NCI-H128 (cell line): Measurements from ENCODE around the gene R3HCC1L.
"Not testable (repeated sequence)": the region's sequence is repeated elsewhere in the genome, so short reads cannot be mapped to it uniquely, and the experiment has no call there.

ENCODE experiments used
- DNase-seq: peaks from one replicate; lab custom pipeline; 2025; ENCODE audit not compliant: unreplicated experiment; lab: John Stamatoyannopoulos, UW

Gene R3HCC1L

DNA sequence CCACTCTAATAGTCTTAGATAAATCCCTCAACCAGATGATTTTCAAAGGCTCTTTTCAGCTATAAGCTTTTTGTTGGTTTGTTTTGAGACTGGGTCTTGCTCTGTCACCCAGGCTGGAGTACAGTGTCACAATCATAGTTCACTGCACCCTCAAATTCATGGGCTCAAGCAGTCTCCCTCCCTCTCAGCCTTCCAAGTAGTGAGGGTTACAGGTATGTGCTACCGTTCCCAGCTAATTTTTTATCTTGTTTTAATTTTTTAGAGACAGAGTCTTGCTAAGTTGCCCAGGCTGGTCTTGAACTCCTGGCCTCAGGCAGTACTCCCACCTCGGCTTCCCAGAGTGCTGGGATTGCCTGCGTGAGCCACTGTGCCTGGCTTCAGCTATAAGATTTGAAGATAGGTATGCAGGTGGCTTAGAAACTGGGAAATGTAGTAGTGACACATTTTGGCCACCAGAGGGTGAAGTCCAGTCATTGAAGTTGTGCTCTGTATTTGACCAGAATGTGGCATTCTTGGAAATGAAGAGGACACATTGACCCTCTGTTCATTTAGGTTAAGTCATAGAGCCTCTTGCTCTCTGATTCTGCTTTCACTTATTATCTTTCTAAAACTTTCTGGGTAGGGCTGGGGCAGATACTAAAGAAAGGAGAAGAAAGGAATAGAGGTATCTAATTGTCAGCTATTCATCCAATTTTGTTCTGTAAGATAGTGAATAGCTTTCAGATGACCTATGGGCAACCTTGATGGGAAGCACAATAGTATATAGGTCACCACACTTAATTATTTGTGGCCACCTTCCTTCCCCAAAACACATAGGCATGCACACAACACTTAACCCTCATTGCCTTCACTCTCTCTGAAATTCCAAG is 36.0 kb downstream of the R3HCC1L start:
- DNase-seq = no peak

DNA sequence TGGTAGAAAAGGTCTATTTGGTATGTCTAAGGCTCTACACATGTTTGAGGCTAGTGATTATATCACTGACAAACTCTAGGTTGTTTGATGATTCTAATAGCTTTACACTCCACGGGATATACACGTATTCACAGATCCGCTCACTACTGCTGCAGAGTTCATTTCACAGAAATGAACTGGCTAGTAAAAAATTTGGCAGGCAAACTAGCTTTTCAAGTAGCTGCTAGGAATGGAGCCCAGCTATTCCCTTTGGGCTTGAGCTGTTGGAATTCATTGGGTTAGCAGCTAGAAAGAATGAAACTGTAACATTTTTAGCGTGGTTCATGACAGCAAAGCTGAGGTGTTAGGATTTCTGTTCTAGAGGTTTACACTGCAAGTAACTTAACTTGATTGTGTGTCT is 37.6 kb downstream of the R3HCC1L start:
- DNase-seq = no peak

DNA sequence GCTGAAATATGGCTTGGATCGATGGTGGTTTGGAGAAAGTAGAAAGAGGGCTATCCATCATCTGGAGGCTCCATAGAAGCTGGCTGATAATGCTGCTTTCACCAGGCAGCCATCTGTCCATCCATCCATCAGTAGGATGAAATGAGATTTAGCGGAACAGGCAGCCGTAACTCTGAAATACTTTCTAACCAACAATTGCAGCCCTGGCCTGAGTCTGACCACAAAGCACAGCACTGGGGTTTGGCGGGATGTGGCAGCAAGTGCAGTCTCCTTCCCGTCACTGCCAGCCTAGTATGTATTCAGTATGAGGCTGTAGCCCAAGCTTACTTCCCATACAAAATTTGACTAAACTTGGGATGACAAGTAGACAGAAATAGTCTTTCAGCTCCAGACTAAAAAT is 38.0 kb downstream of the R3HCC1L start:
- DNase-seq = no peak

DNA sequence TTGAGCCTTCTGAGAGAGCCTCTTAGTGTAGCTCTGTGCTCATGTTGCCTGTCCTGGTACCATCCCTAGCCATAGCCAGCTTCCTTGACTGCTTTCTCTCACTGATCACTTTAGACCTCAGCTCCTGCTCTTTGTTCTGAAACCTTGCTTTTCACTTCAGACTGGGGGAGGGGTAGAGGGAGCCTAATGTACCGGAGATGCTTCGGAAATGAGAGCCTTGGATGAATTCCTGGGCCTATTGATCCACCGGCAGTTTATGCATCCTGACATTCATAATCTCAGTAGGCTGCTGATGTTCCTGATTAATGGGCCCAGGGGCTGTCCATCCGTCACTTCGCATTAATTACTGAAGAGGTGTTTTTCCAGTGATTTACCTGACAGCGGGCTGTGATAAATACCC is 38.8 kb downstream of the R3HCC1L start:
- DNase-seq = no peak

- DNase-seq = not testable (repeated sequence)
Observed at GRCh38 chr10:98182351-98182915, 48.0 kb downstream of the R3HCC1L start.

DNA sequence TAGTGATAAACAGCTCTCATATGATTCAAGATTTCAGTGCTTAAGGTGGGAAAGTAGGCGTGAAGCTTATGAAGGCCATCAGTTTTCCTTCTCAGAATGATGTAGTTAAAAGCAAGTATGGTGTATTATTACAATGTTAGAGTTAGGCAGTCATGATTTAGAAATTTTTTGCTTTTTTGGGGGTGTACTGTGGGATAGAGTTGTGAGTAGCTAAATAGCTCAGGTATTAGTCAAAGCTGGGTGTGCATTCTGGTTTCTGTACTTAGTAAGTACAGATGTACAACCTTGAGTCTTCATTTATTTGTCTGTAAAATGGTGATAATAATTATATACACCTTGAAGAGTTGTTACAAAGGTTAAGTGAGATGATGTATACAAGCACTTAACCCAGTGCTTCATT is 52.2 kb downstream of the R3HCC1L start:
- no peak for DNase-seq

DNA sequence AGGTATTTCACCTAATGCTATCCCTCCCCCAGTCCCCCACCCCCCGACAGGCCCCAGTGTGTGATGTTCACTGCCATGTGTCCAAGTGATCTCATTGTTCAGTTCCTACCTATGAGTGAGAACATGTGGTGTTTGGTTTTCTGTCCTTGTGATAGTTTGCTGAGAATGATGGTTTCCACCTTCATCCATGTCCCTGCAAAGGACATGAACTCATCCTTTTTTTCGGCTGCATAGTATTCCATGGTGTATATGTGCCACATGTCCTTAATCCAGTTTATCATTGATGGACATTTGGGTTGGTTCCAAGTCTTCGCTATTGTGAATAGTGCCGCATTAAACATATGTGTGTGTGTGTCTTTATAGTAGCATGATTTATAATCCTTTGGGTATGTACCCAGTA is 56.3 kb downstream of the R3HCC1L start:
- DNase-seq = not testable (repeated sequence)

DNA sequence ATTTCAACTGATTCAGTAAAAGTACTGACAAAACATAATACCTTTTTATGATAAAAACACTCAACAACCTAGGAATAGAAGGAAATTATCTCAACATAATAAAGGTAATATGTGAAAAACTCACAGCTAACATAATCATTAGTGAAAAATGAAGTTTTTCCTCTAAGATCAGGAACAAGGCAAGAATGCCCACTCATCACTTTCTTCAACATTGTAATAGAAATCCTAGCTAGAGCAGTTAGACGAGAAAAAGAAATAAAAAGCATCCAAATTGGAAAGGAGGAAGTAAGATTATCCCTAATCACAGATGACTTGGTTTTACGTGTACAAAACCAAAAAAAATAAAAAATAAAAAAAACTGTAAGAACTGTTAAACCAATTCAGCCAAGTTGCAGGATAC is 58.6 kb downstream of the R3HCC1L start:
- no peak for DNase-seq

GRCh38 chr10:98194633-98195032 is 60.2 kb downstream of the R3HCC1L start:
- DNase-seq = no peak

GRCh38 chr10:98195120-98195519 is 60.7 kb downstream of the R3HCC1L start:
- DNase-seq = no peak

GRCh38 chr10:98196985-98197384 is 62.5 kb downstream of the R3HCC1L start:
- DNase-seq = no peak

- no peak for DNase-seq
Observed at GRCh38 chr10:98201760-98202159, 67.3 kb downstream of the R3HCC1L start.

DNA sequence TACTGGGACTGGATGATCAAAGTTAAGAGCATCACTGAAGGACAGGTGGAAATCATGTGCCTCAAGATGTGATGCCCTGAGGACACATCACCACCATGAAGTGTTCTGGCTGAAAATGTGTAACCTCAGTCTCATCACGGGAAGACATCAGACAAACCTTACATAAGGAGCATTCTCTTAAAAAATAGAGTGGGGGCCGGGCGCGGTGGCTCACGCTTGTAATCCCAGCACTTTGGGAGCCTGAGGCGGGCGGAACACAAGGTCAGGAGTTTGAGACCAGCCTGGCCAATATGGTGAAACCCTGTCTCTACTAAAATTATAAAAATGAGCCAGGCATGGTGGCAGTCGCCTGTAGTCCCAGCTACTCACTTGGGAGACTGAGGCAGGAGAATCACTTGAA is 67.9 kb downstream of the R3HCC1L start:
- no peak for DNase-seq

GRCh38 chr10:98205351-98205750 is 70.9 kb downstream of the R3HCC1L start:
- DNase-seq = no peak

DNA sequence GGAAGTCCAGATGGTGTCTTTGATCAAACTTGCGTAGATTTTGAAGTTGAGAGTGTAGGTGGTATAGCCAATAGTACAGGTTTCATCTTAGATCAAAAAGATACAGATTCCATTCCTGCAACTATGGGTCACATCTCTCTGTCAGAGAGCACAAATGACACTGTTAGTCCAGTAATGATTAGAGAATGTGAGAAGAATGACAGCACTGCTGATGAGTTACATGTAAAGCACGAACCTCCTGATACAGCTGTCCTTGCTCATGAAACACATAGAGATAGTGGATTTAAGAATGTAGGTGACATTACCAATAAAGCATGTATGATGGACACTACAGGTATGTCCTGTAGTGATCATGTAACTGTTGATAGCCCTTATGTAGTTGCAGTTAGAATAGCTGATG is 74.5 kb downstream of the R3HCC1L start:
- DNase-seq = no peak

- DNase-seq = no peak
Observed at GRCh38 chr10:98209441-98209840, 75.0 kb downstream of the R3HCC1L start.

DNA sequence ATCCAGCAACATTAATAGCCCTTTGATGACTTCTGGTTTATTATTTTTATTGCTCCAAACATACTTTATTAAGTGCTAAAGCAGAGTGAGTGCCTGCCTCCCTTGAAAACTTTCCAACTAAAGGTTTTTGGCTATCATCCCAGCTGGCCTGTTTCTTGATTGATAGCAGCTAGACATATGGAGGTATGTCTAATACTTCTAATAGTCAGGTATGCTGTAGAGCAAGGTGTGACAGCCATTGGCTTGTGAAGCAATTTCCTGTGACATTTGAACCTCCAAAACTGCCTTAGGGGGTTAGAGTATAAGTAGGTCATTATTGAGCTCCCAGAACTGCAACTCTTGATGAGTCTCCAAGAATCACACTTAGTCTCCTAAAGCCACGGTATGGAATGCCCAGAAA is 77.7 kb downstream of the R3HCC1L start:
- no peak for DNase-seq

DNA sequence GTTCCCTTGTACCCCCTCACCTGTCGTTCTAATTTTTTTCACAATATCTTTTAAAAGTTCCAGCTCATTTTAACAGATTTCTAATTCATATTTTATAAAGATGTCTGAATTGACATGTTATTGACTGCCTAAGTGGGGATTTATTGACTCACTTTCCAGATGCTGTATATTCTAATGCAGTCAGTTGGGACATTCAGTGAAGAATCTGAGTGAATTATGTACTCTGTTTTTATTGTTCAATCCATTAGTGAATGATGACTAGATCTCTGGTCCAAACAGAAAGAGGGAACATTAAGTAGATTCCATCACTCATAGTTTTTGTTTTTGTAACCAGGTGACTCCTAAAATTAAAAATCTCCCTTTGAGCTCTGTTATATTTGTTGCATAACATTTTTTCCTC is 79.3 kb downstream of the R3HCC1L start:
- no peak for DNase-seq

DNA sequence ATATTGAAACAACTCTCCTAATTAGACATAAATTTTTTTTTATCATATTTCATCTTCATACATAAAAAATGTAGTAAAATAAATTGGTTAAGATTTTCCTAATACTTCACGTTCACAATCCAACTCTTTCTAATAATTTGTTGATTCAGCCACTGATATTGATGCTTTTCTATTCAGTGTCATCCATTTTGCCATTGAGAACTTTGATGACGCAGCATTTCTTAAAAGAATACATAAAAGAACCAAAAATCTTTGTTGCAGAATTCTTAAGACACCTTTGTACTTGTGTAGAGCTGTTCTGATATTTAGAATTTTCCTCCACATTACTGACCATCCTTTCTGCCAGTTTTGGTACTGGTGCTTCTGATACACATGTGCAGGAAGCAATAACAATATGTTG is 80.9 kb downstream of the R3HCC1L start:
- DNase-seq = no peak

- no peak for DNase-seq
Observed at GRCh38 chr10:98217801-98218200, 83.3 kb downstream of the R3HCC1L start.

GRCh38 chr10:98223874-98224273 is 89.4 kb downstream of the R3HCC1L start:
- DNase-seq = no peak

- no peak for DNase-seq
Observed at GRCh38 chr10:98224509-98224908, 90.1 kb downstream of the R3HCC1L start.

DNA sequence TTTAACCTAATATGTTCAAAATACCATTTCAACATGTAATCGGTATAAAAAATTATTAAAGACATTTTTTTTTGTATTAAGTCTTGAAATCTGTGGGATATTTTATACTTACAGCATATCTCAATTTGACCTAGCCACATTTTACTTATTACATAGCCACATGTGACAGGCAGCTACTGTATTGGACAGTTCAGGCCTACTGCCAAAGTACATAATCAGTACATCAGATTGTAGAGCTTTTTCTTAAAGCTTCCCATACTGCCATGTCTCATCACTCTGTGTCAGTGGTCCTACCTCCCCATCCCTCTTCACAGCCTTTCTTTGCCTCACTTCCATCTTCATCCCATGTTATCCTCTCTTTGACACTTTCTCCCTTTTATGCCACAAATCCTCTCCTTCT is 90.5 kb downstream of the R3HCC1L start:
- DNase-seq = no peak
